D721Med (cell line): ENCODE results near the gene ZIC5.
A peak's percentile ranks its signal among the peaks of the same experiment; 100 is the strongest.

Experiments used
- DNase-seq: peaks from one replicate; pipeline ENCODE4 v3.0.0; 2011; ENCODE audit warnings: low spot score; ENCODE audit not compliant: insufficient read length
- FAIRE-seq: peaks from 2 replicates; lab custom pipeline; 2011; peaks lifted over from hg19 to GRCh38; lab: Jason Lieb, UNC
- CTCF ChIP-seq: IDR thresholded peaks from 2 replicates; pipeline ENCODE4 v1.5.1; 2012; ENCODE audit warnings: mild to moderate bottlenecking, control low read depth; ENCODE audit not compliant: insufficient read depth; ENCODE audit errors: missing control alignments

Gene ZIC5

DNA sequence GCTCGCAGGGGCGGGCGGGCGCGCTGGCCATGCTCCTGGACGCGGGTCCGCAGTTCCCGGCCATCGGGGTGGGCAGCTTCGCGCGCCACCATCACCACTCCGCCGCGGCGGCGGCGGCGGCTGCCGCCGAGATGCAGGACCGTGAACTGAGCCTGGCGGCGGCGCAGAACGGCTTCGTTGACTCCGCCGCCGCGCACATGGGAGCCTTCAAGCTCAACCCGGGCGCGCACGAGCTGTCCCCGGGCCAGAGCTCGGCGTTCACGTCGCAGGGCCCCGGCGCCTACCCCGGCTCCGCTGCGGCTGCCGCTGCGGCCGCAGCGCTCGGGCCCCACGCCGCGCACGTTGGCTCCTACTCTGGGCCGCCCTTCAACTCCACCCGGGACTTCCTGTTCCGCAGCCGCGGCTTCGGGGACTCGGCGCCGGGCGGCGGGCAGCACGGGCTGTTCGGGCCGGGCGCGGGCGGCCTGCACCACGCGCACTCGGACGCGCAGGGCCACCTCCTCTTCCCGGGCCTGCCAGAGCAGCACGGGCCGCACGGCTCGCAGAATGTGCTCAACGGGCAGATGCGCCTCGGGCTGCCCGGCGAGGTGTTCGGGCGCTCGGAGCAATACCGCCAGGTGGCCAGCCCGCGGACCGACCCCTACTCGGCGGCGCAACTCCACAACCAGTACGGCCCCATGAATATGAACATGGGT lies 10.6 kb upstream of the ZIC5 start:
- DNase-seq = no peak
- no peak for TF ChIP-seq CTCF
- no peak for FAIRE-seq

GRCh38 chr13:99981735-99982035 lies 10.1 kb upstream of the ZIC5 start, which contains the start of gene ZIC2:
Gene ZIC2 (plus strand): TSS chr13:99981784. CDS start chr13:99982065, 281 bp downstream.
- no peak for FAIRE-seq
- no peak for DNase-seq
- no peak for TF ChIP-seq CTCF

DNA sequence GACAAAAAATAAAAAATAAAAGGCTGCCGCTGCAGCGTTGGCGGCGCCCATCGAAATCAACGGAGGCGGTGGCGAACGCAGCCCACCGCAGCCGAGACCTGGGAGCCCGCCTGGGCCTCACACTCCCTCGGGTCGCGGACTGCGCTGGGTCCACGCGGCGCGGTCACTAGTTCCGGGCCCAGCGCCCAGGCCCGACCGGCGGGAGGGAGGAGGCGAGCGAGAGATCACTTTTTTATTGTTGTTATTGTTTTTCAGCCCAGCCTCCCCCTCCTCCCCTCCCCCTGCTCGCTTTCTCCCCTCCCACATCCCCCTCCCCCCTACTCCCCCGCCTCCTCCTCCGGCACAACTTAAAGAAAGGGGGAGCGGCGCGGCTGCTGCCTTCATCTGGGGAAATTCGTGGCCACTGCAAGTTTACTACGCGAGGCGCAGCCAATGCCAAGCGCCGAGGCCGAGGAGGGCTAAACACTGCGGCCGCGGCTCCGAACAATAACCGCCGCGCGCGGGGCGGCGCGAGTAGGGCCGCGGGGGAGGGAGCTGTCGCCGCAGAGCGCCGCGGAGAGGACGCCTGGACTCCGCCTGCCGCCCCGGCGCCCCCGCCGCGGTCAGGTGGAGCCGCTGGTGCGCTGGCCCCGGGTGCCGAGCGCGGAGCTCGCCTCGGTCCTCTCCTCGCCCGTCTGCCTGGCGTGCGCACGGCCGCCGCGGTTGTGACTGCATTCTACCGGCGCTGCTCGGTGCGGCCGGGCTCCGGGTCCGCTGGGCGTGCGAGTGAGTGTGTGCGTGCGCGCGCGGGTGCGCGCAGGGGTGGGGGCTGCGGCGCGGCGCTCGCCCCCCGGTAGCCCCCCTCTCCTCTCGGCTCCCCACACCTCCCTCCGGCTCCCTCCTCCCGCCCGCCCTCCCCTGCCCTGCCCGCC lies 9.5 kb upstream of the ZIC5 start:
- no peak for TF ChIP-seq CTCF
- FAIRE-seq (no peak), DNase-seq (no peak)

- TF ChIP-seq CTCF = no peak
- peak; percentile 39 for DNase-seq
- no peak for FAIRE-seq
These were observed 8.7 kb upstream of the ZIC5 start for GRCh38 chr13:99980201-99980823.

DNA sequence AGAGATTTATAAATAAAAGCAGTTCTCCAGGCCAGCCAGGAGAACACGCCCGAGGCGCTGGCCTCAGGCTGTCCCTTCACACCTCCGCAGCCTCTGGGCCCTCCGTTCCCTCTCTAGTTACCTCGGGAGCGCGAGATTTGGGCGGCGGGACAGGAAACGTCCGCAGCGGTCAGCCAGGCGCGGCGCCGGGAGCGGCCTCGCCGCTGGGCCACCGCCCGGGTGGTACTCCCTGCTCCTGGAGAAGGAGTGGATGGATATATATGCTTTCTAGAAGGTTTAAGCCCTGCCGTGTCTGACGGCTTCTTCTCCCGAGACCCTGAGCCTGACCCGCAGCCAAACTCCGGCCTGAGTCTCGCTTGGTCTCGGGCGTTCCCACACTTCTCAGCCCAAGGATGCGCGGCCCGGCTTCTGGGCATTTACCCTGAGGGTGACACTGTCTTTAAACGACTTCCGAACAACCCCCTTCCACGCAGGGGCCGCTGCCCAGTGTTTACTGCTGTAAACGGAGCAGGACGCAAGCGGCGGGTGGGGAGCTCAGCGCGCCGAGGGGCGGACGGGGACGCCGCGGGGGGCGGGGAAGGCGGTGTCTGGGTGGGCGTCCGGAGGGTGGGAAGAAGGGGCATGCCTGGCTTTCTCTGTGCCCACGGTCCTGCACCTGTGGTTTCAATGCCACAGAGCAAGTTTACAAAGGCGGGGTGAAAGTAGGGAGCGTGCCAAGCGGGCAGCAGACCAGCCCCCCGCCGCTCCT lies 8.1 kb upstream of the ZIC5 start:
- FAIRE-seq = no peak
- no peak for DNase-seq
- TF ChIP-seq CTCF = no peak

GRCh38 chr13:99978799-99979452 lies 7.4 kb upstream of the ZIC5 start:
- no peak for DNase-seq
- TF ChIP-seq CTCF = no peak
- no peak for FAIRE-seq
